HG02840 (cell line): ENCODE measurements around the gene CCL26.

Experiments used
- ATAC-seq: cut with Tn5 transposase; IDR thresholded peaks from one replicate; pipeline ENCODE4 v1.9.1; 2021; ENCODE audit warnings: mild to moderate bottlenecking, moderate library complexity, moderate number of reproducible peaks; ENCODE audit not compliant: unreplicated experiment, low FRiP score

The CCL26 gene

GRCh38 chr7:75772081-75773077, at the start of gene CCL26:
Gene CCL26 (minus strand): TSS chr7:75772211. CDS start chr7:75772176, 35 bp downstream.
- ATAC-seq = no peak

GRCh38 chr7:75820688-75821087, 48.7 kb upstream of the CCL26 start:
- ATAC-seq = no peak

- ATAC-seq = no peak
These were observed 47.7 kb upstream of the CCL26 start for GRCh38 chr7:75819711-75820110.

- ATAC-seq = no peak
These were observed 46.5 kb upstream of the CCL26 start for GRCh38 chr7:75818472-75818871.

- ATAC-seq = no peak
These were observed 45.1 kb upstream of the CCL26 start for GRCh38 chr7:75817116-75817515.

- ATAC-seq = no peak
These were observed 43.5 kb upstream of the CCL26 start for GRCh38 chr7:75815418-75816064.

GRCh38 chr7:75814407-75814947, 42.5 kb upstream of the CCL26 start:
- no peak for ATAC-seq

- ATAC-seq = no peak
These were observed 41.8 kb upstream of the CCL26 start, which contains the start of gene CCL24 for GRCh38 chr7:75813781-75814236. Gene CCL24 (minus strand): TSS chr7:75813806. CDS start chr7:75813715, 91 bp downstream.

GRCh38 chr7:75813084-75813483, 41.1 kb upstream of the CCL26 start:
- ATAC-seq = no peak

- no peak for ATAC-seq
These were observed 40.1 kb upstream of the CCL26 start for GRCh38 chr7:75811894-75812678.

- no peak for ATAC-seq
These were observed 37.4 kb upstream of the CCL26 start for GRCh38 chr7:75809396-75809795.

- ATAC-seq = no peak
These were observed 36.1 kb upstream of the CCL26 start for GRCh38 chr7:75808106-75808505.

- ATAC-seq = no peak
These were observed 35.4 kb upstream of the CCL26 start for GRCh38 chr7:75807452-75807851.

GRCh38 chr7:75806560-75807307, 34.7 kb upstream of the CCL26 start:
- ATAC-seq = no peak

- ATAC-seq = no peak
These were observed 32.7 kb upstream of the CCL26 start for GRCh38 chr7:75804705-75805104.

GRCh38 chr7:75804004-75804403, 32.0 kb upstream of the CCL26 start:
- ATAC-seq = no peak

- no peak for ATAC-seq
These were observed 30.5 kb upstream of the CCL26 start for GRCh38 chr7:75802552-75802821.

GRCh38 chr7:75798770-75799169, 26.8 kb upstream of the CCL26 start:
- no peak for ATAC-seq

GRCh38 chr7:75796420-75796819, 24.4 kb upstream of the CCL26 start:
- no peak for ATAC-seq

GRCh38 chr7:75795831-75796285, 23.8 kb upstream of the CCL26 start:
- no peak for ATAC-seq
